HG02870 (cell line): Measurements from ENCODE around the gene C6orf47.
A peak's percentile ranks its signal among the peaks of the same experiment; 100 is the strongest.

Experiments used
- ATAC-seq: cut with Tn5 transposase; IDR thresholded peaks from one replicate; pipeline ENCODE4 v1.9.1; 2021; ENCODE audit warnings: mild to moderate bottlenecking, moderate library complexity; ENCODE audit not compliant: unreplicated experiment

Gene C6orf47

DNA sequence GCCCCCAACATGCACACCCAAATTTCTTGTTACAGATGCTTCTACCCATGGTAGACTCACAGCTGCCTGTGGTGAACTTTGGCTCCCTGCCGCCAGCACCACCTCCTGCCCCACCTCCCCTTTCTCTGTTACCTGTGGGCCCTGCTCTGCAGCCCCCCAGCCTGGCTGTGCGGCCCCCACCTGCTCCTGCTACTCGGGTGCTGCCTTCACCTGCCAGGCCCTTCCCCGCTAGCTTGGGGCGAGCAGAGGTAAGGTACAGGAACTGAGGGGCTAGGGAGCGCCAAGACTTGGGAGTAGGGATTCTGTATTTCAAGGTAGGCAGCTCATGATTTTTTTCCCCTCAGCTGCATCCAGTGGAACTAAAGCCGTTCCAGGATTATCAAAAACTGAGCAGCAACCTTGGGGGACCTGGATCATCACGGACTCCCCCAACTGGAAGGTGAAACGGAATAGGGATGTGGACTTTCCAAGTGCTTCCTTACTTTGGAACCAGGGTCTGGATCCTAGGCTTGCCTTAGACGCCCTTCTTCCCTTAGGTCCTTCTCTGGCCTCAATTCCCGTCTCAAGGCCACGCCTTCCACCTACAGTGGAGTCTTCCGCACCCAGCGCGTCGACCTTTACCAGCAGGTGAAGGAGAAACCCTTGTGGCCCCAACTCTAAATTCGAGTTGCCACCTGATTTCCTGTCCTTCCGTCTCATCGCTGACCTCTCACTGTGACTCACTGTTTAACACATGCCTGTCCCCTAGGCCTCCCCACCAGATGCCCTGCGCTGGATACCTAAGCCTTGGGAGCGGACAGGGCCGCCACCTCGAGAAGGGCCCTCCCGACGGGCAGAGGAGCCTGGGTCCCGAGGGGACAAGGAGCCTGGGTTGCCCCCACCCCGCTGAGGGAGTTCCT, 23.6 kb downstream of the C6orf47 start:
- no peak for ATAC-seq

DNA sequence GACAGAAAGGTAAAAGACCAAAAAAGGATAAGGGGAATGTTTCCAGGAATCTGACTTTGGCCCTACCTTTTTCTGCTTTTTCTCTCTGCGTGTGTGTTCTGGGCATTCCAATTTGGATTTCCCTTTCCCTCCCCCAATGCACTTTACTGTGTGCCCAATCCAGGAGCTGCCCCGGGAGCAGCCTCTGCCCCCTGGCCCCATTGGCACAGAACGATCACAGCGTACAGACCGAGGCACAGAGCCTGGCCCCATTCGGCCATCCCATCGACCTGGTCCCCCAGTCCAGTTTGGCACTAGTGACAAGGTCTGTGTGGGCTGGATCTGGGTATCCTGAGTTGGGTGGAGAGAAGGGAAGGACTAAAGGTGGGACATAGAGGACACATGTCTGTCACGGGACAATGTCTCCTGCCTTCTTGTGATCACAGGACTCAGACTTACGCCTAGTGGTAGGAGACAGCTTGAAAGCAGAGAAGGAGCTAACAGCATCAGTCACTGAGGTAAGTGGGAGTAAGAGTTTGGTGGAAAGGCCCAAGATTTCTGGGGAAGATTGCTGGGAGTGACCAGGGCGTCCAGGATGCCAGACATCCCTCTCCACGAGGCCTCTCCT, 25.5 kb downstream of the C6orf47 start:
- no peak for ATAC-seq

DNA sequence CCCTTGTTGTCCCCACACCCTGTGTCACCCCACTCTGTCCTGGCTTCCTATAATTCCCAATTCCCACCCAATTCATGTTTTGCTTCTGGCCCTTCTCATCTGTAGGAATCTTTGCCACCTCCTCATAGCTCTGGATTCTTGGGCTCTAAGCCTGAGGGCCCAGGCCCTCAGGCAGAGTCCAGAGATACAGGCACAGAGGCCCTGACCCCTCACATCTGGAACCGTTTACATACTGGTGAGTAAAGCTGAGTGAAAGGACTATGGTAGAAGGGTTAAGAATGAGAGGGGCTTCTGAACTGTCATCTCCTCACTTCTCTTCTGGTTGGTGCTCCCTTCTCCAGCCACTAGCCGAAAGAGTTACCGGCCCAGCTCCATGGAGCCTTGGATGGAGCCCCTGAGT, 26.4 kb downstream of the C6orf47 start:
- no peak for ATAC-seq

DNA sequence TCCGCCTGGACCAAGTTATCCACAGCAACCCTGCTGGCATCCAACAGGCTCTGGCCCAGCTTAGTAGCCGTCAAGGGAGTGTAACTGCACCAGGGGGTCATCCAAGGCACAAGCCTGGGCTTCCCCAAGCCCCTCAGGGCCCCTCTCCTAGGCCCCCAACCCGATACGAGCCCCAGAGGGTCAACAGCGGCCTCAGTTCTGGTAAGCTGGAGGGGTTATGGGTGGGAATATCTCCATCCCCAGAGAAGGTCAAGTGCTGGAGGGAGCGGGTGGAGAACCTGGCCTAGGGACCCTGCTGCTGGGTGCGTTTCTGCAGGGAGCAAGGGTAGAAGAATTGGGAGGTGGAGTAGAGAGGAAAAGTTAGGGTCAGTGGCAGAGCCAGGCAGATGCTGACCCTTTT, 27.1 kb downstream of the C6orf47 start:
- no peak for ATAC-seq

DNA sequence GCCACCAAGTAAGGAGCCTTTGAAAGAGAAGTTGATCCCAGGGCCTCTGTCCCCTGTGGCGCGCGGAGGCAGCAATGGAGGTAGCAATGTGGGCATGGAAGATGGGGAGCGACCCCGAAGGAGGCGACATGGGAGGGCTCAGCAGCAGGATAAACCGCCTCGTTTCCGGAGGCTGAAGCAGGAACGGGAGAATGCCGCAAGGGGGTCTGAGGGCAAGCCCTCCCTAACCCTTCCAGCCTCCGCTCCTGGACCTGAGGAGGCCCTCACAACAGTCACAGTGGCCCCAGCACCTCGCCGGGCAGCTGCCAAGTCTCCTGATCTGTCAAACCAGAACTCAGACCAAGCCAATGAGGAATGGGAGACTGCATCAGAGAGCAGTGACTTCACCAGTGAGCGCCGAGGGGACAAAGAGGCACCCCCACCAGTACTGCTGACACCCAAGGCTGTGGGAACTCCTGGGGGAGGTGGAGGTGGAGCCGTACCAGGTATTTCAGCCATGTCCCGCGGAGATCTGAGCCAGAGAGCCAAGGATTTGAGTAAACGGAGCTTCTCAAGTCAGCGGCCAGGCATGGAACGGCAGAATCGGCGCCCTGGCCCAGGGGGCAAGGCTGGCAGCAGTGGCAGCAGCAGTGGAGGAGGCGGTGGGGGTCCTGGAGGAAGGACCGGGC, 28.2 kb downstream of the C6orf47 start:
- ATAC-seq = no peak

DNA sequence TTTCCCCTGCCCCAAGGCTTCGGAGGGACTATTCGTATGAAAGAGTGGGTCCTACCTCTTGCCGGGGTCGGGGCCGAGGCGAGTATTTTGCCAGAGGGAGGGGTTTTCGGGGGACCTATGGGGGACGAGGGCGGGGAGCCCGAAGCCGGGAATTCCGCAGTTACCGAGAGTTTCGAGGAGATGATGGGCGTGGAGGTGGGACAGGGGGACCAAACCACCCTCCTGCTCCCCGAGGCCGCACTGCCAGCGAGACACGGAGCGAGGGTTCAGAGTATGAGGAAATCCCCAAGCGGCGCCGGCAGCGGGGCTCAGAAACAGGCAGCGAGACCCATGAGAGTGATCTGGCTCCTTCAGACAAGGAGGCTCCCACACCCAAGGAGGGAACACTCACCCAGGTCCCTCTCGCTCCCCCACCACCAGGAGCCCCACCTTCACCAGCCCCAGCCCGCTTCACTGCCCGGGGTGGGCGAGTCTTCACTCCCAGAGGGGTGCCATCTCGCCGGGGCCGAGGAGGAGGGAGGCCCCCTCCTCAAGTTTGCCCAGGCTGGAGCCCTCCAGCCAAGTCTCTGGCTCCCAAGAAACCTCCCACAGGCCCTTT, 28.8 kb downstream of the C6orf47 start:
- ATAC-seq = no peak

DNA sequence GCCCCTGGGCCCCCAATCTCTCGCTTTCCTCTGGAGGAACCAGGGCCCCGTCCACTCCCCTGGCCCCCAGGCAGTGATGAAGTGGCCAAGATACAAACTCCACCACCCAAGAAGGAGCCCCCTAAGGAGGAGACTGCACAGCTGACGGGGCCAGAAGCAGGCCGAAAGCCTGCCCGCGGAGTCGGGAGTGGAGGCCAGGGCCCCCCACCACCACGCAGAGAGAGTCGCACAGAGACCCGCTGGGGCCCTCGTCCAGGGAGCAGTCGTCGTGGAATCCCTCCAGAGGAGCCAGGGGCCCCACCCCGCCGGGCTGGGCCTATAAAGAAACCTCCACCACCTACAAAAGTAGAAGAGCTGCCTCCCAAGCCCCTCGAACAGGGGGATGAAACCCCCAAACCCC, 29.4 kb downstream of the C6orf47 start:
- no peak for ATAC-seq

DNA sequence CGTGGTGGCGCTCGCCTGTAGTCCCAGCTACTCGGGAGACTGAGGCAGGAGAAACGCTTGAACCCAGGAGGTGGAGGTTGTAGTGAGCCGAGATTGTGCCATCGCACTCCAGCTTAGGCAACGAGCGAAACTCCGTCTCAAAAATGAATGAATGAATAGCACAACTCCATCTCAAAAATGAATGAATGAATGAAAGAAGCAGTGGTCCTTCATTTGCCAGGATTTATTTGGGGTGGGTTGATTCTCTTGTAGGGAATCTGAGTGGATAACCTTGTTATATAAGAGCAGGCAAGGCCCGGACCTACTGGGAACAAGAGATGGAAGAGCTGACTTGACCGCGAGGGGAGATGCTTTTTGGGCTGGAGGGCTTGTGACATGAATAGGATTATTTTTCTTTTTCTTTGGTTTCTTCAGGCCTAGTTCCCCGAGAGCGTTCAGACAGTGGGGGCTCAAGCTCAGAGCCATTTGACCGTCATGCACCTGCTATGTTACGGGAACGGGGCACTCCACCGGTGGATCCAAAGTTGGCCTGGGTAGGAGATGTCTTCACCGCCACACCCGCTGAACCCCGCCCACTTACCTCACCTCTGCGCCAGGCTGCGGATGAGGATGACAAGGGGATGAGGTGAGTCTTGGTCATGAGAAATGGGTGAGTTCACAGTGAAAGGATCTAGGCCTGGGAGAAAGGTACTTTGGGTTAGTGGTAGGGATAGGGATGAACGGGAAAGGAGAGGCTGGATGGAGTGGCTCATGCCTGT, 30.2 kb downstream of the C6orf47 start:
- no peak for ATAC-seq

DNA sequence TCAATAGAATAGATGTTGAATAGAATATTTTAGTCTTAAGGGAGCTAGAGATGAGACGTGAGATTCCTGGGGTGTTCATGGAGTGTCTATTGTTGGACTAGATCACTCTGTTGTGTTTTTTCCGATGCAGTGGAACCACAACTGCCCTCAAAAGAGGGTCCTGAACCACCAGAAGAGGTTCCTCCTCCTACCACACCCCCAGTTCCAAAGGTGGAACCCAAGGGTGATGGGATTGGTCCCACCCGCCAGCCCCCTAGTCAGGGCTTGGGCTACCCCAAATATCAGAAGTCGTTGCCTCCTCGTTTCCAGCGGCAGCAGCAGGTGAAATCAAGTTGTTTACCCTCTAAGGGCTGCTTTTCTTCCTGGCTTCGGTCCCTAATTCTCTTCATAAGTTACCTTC, 31.6 kb downstream of the C6orf47 start:
- ATAC-seq = no peak

DNA sequence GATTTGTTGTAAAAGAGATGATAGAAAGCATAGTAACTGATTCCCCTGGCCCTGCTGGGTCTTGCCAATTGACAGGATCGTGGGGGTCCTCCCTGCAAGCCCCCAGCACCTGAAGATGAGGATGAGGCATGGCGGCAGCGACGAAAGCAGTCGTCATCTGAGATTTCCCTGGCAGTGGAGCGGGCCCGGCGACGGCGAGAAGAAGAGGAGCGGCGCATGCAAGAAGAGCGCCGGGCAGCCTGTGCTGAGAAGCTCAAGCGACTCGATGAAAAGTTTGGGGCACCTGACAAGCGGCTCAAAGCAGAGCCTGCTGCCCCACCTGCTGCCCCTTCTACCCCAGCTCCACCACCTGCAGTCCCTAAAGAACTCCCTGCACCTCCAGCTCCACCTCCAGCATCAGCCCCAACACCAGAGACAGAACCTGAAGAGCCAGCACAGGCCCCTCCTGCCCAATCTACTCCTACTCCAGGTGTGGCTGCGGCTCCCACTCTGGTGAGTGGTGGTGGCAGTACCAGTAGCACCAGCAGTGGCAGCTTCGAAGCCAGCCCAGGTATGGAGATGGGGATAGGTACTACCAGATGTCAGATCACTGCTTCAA, 32.8 kb downstream of the C6orf47 start:
- no peak for ATAC-seq

DNA sequence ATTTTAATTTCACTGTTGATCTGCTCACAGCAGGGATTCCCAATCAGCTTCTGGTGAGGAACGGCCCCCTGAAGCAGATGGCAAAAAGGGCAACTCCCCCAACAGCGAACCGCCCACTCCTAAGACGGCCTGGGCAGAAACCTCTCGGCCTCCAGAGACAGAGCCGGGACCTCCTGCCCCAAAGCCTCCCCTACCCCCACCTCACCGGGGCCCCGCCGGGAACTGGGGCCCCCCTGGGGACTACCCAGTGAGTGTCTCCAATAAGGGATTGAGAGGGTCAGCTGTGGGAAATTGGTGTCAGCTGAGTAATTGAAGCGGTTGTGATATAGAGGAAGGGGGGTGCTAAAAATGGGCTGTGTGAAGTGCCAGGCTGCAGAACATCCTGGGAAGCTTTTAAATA, 33.6 kb downstream of the C6orf47 start:
- ATAC-seq = no peak

DNA sequence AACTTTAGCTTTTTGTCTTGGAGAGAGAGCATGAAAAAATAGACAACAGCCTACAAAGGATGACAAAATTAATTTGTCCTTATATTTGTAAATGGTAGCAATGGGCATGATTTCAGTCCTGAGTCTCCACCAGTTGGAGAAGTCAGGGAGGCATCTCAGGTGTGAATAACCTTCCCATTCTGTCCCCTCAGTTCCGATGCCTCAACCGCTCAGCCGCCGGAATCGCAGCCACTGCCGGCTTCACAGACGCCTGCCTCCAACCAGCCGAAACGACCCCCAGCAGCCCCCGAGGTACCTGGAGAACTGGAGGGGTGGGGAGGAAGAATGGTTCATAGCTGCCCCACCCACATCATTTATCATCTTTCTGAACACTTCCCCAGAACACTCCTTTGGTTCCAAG, 36.5 kb downstream of the C6orf47 start:
- no peak for ATAC-seq

DNA sequence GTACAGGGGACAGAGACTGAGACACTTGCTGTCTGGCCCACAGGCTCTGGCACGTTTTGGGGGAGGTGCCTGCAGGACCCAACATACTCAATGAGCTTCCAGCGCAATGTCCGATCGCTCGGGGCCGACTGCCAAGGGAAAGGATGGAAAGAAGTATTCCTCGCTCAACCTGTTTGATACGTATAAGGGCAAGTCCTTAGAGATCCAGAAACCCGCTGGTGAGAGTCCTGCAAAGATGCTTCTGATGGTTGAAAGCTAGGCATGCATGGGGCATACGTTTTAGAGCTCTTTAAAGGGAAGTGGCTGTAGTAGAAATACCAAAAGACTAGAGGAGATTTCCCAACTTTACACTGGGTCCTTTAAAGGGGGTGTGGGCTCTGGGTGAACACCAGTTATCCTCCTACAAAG, 37.9 kb downstream of the C6orf47 start:
- no peak for ATAC-seq

DNA sequence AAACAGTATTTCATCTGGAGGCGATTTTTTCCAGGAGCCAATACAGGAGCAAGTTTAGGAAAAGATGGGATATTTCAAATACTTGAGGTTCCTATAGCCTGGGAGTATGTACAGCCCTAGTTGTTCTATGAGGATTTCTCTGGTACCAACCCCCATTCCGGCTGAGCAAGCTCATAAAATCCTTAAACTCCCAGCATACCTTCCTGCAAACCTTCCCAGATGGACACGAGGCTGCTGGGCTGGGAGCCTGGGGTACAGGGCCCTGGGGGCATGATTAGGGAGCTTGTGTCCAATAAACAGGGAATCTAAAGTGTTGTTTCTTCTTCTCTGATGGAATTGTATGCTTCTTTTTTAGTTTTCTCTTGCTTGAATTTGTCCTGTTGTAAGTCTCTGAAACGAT, 38.6 kb downstream of the C6orf47 start:
- no peak for ATAC-seq

DNA sequence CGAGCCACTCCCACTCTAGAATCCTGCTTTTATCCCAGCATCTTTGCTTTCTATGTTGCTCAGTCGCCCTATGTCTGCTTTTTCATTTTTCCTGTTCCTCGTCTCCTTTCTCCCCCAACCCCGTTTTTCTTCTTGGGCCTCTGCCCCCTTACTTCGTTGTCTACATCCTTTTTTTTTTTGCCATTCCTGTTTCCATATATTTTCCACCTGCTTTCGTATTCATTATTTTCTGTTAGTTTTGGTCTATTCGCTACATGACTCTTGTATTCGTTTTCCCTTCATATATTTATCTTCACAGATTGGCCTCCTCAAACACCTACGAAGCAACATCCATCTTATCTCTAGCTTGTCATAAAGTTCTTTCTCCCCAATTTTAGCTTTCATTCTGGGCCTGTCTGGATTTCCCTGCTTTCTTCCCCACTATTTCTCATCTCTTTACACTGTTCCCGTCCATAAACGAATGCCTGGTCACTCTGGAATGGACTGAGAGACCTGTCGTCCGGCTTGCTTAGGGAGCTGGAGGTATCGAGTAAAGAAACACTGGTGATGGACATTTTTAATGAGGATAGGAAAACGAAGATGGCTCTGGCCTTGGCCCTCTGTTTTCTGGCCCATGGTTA, 39.1 kb downstream of the C6orf47 start:
- ATAC-seq = no peak

DNA sequence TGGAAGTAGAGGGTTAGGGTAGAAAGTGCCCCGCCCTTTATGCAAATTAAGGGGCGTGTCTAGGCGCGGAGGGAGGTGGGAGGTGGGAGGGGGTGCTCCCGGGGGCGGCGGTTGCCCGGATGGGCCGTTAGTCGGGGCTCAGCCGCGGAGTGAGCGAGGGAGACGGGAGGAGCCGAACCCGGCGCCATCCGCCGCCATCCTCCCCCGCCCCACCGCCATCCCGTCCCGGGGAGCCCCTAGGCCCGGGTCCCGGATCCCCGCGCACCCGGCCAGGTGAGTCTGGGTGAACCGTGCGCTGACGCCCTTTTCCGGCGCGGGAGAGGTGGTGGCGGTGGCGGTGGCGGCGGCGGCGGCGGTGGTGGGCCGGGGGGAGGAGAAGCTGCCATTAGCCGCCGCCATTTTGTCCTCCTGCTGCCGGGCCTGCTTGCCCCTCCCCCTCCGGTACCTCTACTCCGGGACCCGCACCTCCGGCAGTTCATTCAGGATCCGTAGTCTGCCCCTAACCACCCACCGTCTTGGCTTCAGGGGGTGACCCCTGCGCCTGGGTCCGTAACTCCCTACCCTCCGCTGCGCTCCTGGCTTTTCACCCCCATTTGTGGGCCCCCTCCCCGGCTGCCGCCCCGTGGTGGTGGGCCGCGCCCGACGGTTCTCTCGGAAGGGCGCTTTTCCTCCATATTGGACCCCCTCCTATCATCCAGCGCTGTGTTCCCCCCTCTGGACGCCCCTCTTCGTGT, 39.8 kb downstream of the C6orf47 start, which contains the start of gene PRRC2A:
TSS of gene PRRC2A (plus strand) at position 130 of the 734 bp plus-strand sequence. CDS start 2,075 bp downstream, outside the sequence.
- ATAC-seq = peak; percentile 56

DNA sequence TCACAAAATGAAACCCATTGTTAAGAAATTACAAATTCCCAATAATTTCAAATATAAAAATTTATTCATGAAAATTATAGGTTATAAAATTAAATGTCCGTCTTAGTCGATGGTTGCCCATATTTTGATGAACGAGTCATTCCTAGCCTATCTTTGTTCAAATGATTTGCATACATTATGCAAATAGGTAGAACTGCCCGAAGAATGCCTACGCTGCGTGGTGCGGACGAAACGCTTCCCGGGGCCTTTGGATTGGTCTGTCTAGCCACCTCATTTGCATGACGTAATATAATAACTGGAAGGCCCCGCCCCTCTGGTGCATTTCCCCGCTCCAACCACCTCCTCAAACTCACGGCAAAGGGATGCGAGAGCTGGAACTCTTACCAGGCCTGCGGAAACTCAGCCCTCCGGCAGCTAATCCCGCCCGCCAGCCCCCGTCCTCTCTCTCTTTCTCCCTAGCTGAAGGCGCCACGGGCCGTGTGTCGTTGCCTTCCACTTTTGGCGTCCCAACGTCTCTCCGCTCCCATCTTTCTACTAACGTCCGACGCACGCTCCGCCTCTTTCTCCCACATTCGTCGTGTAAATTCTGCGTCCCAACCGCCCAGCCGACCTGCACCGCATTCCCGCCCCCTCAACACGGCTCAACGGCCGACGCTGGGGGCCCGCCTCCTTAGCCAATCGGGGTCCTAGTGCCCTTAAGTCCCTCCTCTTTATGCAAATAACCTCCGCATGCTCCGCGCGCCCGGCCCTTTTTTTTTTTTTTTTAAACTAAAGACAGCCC, 40.6 kb downstream of the C6orf47 start:
- ATAC-seq = peak; percentile 81

DNA sequence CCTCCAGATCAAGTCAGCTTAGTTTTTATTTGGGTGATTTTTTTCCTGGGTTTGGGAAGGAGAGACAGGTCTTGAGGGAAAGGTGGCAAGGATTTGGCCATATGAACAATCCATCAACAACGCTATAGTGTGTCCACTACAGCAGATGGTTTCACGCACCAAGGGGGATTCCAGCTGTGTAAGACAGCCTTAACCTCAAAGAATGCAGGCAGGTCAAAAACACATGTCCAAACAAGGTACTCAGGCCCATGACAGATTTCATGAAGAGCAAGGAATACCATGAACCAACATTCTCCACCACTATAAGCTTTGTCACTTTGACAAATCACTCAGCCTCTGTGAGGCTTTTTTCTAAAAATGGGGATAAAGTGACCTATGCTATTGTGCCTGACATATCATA, 43.6 kb downstream of the C6orf47 start:
- no peak for ATAC-seq
